Stimulated activated CD8-positive, alpha-beta memory T cell treated with anti-CD3 and anti-CD28 coated beads, Interleukin-15, amount 100 ng/mL, for 48 hours (primary cell): ENCODE measurements around the gene KCNK6.
A peak's percentile ranks its signal among the peaks of the same experiment; 100 is the strongest.
"Not testable (repeated sequence)": the region's sequence is repeated elsewhere in the genome, so short reads cannot be mapped to it uniquely, and the experiment has no call there.

ENCODE experiments used
- DNase-seq, 2 donors: peaks; one replicate each; pipeline ENCODE4 v3.0.0-alpha.2; 2020; ENCODE audit warnings: low read depth in 2 of 2

Gene KCNK6

GRCh38 chr19:38323291-38323690 lies 3.6 kb downstream of the KCNK6 start:
- DNase-seq: no peak

GRCh38 chr19:38324431-38324830 lies 4.8 kb downstream of the KCNK6 start:
- no peak for DNase-seq

- DNase-seq: no peak
These were observed 6.9 kb downstream of the KCNK6 start for GRCh38 chr19:38326591-38326990.

- no peak for DNase-seq
These were observed 10.0 kb downstream of the KCNK6 start for GRCh38 chr19:38329651-38330050.

GRCh38 chr19:38331728-38332127 lies 12.1 kb downstream of the KCNK6 start:
- no peak for DNase-seq

GRCh38 chr19:38333245-38333644 lies 13.6 kb downstream of the KCNK6 start:
- DNase-seq: no peak

- DNase-seq: peak; percentile 93 to 94
These were observed 16.4 kb downstream of the KCNK6 start for GRCh38 chr19:38335949-38336637.

GRCh38 chr19:38336638-38337359 lies 17.2 kb downstream of the KCNK6 start:
- DNase-seq: peak; percentile 89 to 92

GRCh38 chr19:38337360-38337653 lies 17.7 kb downstream of the KCNK6 start:
- DNase-seq: no peak

GRCh38 chr19:38339011-38339410 lies 19.4 kb downstream of the KCNK6 start:
- not testable (repeated sequence) for DNase-seq

GRCh38 chr19:38340927-38341326 lies 21.3 kb downstream of the KCNK6 start:
- no peak for DNase-seq

GRCh38 chr19:38346837-38347236 lies 27.2 kb downstream of the KCNK6 start:
- no peak for DNase-seq

- no peak for DNase-seq
These were observed 31.2 kb downstream of the KCNK6 start for GRCh38 chr19:38350883-38351282.

GRCh38 chr19:38351865-38352395 lies 32.3 kb downstream of the KCNK6 start:
- no peak for DNase-seq

GRCh38 chr19:38352611-38353010 lies 33.0 kb downstream of the KCNK6 start:
- DNase-seq: no peak

GRCh38 chr19:38355728-38356725 lies 36.4 kb downstream of the KCNK6 start:
- no peak for DNase-seq

- DNase-seq: no peak
These were observed 38.4 kb downstream of the KCNK6 start for GRCh38 chr19:38358071-38358470.

GRCh38 chr19:38359242-38360021 lies 39.8 kb downstream of the KCNK6 start:
- no peak for DNase-seq

- no peak for DNase-seq
These were observed 40.7 kb downstream of the KCNK6 start for GRCh38 chr19:38360351-38360750.

- DNase-seq: no peak
These were observed 41.4 kb downstream of the KCNK6 start for GRCh38 chr19:38360839-38361631.
